LNCaP clone FGC (cell line): ENCODE results near the gene KCP.
A peak's percentile ranks its signal among the peaks of the same experiment; 100 is the strongest.

Source experiments
- DNase-seq: peaks from one replicate; pipeline ENCODE4 v3.0.0-alpha.2; 2011; ENCODE audit warnings: low read depth
- H3K4me3 ChIP-seq: 2 replicates; pipeline ENCODE4 v1.5.1; 2011; ENCODE audit warnings: mild to moderate bottlenecking, low read depth, low read length, control low read depth
- TF ChIP-seq, protein P1 (sequence below): IDR thresholded peaks from 2 replicates; pipeline ENCODE4 v1.5.1; 2012; ENCODE audit warnings: mild to moderate bottlenecking; ENCODE audit not compliant: control insufficient read depth, insufficient read depth; ENCODE audit errors: extremely low read depth

KCP gene

DNA sequence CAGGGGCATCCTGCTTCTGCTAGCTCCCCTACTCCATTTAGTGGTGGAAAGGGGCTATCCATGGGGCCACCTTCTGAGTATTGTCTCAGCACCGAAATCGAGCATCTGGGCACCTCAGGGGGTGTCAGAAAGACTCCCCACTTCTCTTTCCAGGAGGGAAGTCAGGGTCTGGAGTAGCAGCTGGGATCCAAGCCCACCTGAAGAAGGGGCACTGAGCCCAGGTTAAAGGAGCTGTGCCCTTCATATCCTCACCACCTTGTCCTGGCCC, 77.7 kb downstream of the KCP start:
- TF ChIP-seq, protein P1, sequence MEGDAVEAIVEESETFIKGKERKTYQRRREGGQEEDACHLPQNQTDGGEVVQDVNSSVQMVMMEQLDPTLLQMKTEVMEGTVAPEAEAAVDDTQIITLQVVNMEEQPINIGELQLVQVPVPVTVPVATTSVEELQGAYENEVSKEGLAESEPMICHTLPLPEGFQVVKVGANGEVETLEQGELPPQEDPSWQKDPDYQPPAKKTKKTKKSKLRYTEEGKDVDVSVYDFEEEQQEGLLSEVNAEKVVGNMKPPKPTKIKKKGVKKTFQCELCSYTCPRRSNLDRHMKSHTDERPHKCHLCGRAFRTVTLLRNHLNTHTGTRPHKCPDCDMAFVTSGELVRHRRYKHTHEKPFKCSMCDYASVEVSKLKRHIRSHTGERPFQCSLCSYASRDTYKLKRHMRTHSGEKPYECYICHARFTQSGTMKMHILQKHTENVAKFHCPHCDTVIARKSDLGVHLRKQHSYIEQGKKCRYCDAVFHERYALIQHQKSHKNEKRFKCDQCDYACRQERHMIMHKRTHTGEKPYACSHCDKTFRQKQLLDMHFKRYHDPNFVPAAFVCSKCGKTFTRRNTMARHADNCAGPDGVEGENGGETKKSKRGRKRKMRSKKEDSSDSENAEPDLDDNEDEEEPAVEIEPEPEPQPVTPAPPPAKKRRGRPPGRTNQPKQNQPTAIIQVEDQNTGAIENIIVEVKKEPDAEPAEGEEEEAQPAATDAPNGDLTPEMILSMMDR: no peak
- no peak overlapping the region for H3K4me3 ChIP-seq
- DNase-seq: no peak

DNA sequence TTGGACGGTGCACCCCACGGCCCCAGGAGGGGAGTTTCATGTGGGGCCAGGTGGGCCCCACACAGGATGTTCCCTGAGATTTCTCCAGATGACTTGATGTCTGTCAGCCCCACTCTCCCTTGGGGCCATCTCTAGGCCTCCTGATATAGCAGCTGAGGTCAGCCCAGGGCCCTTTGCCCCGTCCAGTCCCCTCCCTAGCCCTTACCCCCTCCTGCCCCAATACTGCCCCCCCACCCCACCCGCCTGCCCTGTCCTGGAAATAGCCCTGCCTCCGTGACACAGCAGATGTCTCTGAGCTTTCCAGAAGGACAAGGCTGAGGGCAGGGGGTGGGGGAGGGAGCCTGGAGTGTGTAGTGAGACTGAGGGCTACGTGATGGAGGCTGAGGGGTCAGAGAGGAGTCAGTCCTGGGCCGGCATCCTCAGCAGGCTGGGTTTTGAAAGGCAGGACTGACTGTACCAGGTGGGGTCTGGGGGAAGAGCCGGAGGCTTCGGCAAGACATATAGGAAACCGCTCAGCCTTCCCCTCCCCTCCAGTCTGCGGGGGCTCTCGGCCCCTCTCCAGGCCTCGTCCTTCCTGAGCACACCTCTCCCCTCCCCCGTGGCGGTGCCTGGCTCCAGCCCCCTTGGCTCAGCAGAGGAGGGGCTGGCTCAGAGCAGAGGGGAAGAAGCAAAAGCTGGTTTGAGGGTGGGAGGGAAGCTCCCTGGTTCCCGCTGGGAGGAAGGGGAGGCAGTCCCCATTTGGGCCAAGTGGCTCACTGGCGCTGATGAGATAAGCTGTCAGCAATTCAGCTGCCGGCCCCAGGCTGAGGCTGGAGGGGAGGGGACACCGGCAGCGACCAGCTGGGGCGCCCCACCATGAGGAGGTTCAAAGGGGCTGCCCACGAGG, 78.3 kb downstream of the KCP start:
- H3K4me3 ChIP-seq: no peak overlapping the region
- TF ChIP-seq, protein P1: no peak
- DNase-seq: no peak

DNA sequence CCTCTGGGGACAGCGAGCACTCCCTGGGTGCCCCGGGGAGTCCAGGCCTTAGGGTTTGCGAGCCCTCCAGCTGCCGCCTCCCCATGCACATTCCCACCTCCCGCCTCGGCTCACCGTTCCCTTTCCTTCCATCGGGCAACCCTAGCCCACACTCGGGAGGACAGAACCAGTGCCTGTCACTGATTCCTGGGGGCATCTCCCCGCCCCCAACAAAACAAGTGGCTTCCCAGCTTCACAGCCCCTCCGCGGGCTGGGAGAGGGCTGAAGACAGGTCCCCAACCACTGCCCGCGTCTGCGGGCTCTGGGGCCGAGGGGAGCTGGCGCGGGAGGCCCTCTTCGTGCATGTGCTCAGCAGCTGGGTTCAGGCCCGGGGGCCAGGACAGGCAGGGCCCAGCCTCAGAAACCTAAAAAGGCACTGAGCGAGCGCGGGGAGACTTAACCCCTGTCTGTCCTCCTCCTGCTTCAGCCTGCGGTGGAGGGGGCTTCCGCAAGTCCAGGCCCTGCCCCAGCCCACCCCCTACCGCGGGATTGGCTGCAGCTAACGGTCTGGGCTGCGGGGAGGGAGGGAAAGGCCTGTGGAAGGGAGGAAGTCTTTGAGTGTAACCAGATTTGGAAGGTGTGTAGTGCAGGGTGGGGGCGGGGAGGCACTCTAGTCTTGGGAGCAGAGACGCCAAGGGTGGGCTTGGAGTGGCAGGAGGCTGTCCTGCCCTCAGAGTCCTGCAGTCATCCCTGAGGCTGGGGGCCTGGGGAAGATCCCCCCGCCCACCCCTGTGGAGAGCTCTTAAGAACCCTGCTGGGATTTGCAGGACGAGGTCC, 79.1 kb downstream of the KCP start:
- TF ChIP-seq, protein P1: no peak
- no peak for DNase-seq
- no peak overlapping the region for H3K4me3 ChIP-seq

DNA sequence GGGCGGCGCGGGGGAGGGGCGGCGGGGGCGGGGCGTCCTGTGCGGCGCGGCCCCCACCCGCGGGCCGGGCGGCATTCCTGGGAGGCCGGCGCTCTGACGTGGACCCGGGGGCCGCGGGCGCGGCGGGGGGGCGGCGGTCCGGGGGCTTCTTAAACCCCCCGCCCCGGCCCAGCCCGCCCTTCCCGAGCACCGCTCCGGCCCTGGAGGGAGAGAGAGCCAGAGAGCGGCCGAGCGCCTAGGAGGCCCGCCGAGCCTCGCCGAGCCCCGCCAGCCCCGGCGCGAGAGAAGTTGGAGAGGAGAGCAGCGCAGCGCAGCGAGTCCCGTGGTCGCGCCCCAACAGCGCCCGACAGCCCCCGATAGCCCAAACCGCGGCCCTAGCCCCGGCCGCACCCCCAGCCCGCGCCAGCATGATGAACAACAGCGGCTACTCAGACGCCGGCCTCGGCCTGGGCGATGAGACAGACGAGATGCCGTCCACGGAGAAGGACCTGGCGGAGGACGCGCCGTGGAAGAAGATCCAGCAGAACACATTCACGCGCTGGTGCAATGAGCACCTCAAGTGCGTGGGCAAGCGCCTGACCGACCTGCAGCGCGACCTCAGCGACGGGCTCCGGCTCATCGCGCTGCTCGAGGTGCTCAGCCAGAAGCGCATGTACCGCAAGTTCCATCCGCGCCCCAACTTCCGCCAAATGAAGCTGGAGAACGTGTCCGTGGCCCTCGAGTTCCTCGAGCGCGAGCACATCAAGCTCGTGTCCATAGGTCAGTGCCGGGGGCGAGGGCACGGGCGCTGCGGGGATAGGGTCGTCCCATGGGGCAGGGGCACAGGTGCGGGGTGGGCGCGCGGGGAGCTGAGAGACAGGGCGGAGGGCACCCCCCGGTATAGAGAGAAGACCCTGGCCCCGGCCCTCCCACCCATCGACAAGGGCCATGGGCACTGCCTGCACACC, 80.0 kb downstream of the KCP start, which contains the start of gene FLNC:
Gene FLNC (plus strand): TSS at position 176 of the 947 bp plus-strand sequence. CDS start 232 bp downstream, at position 408.
- no peak within 1 kb of the TSS for H3K4me3 ChIP-seq
- TF ChIP-seq, protein P1: no peak
- DNase-seq: no peak

DNA sequence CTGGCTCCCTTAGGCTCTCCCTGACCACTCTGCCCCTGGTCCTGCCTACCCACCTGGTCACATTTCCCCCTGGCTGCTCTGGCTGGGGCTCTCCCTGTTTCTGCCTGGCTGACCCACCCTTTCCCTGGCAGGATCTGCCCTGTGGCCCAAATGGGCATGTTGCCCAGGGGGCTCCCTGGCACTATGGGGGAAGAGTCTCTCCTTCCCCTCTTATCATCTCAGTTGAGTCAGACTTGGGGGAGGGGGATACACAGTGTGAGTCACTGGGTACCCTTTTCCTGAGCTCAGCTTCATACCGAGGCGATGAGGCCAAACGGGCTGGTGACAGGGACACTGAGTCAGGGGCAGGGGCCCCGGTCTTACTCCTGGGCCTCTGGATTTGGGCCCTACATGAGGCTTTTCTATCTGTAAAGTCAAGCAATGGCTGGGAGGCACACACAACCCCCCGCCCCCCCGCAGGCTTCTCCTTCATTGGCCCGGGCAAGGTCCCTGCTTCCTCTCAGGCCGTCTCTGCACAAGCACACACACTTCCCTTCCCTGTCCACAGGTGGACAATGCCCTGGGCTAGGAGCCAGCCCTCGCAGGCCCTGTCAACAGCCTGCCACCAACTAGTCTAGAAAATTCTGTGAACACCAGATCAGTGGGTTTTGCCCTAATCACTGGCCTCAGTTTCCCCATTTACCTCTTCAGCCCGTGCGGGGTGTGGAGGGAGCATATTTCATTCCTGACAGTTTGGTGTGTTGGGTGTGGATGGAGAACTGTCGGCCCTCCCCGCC, 80.9 kb downstream of the KCP start:
- no peak overlapping the region for H3K4me3 ChIP-seq
- peak; percentile 3 for DNase-seq
- TF ChIP-seq, protein P1: no peak
